ENCODE results near the gene RGS3. TPM values are rescaled to one million over a fixed set of nuclear protein-coding genes. Genes with fewer than 3 reads are reported as not detected.

The RGS3 gene
- polyA plus RNA-seq, 3 donors from 2014 or later, result 76.9 to 230 (median 90.7) TPM

- Mint-ChIP-seq H3K27ac (peak overlapping the region; percentile 76 to 96 (median 88)), H3K9me3 (peaks cover 0 to 2% (median 0%) of the 10 kb centered on the region in 6 donors), H3K27me3 (ENCODE audit: low read depth in 3 of 3) (peaks cover 0 to 11% (median 1%) of the 10 kb centered on the region in 3 donors), H3K4me1 (peaks cover 99% of the 10 kb centered on the region in 2 donors), H3K4me3 (peak overlapping the region in 3 of 5 donors; percentile 10 to 72 (median 10)), H3K36me3 (peaks cover 0 to 5% (median 0%) of the 10 kb centered on the region in 3 donors)
- no peak for DNase-seq
Measured at GRCh38 chr9:113573046-113573958, 109.8 kb downstream of the RGS3 start.

GRCh38 chr9:113573959-113574352 lies 110.4 kb downstream of the RGS3 start:
- no peak for DNase-seq
- peak overlapping the region in 4 of 5 donors; percentile 31 to 72 (median 60) for H3K4me3 Mint-ChIP-seq
- peaks cover 2 to 15% (median 3%) of the 10 kb centered on the region in 3 donors for H3K27me3 Mint-ChIP-seq (ENCODE audit: low read depth in 3 of 3)
- H3K27ac Mint-ChIP-seq, result peak overlapping the region; percentile 76 to 96 (median 90)
- H3K4me1 Mint-ChIP-seq, result peaks cover 99% of the 10 kb centered on the region in 2 donors
- H3K36me3 Mint-ChIP-seq, result peaks cover 0 to 5% (median 0%) of the 10 kb centered on the region in 3 donors
- H3K9me3 Mint-ChIP-seq, result peaks cover 0 to 2% (median 0%) of the 10 kb centered on the region in 6 donors

GRCh38 chr9:113574441-113575262 lies 111.1 kb downstream of the RGS3 start:
- H3K27ac Mint-ChIP-seq, result peak overlapping the region; percentile 76 to 96 (median 90)
- H3K4me1 Mint-ChIP-seq, result peaks cover 99% of the 10 kb centered on the region in 2 donors
- H3K9me3 Mint-ChIP-seq, result peaks cover 0 to 2% (median 0%) of the 10 kb centered on the region in 6 donors
- no peak for DNase-seq
- peaks cover 0 to 5% (median 0%) of the 10 kb centered on the region in 3 donors for H3K36me3 Mint-ChIP-seq
- H3K27me3 Mint-ChIP-seq (ENCODE audit: low read depth in 3 of 3), result peaks cover 5 to 22% (median 6%) of the 10 kb centered on the region in 3 donors
- peak overlapping the region; percentile 31 to 72 (median 60) for H3K4me3 Mint-ChIP-seq

GRCh38 chr9:113577525-113578261 lies 114.2 kb downstream of the RGS3 start:
- peaks cover 0 to 2% (median 0%) of the 10 kb centered on the region in 6 donors for H3K9me3 Mint-ChIP-seq

GRCh38 chr9:113578279-113578865 lies 114.8 kb downstream of the RGS3 start:
- Mint-ChIP-seq H3K27ac (peak overlapping the region; percentile 76 to 99 (median 96)), H3K4me3 (peak overlapping the region; percentile 76 to 91 (median 85)), H3K4me1 (peaks cover 99 to 100% of the 10 kb centered on the region in 2 donors), H3K9me3 (peaks cover 0 to 2% (median 0%) of the 10 kb centered on the region in 6 donors), H3K27me3 (ENCODE audit: low read depth in 3 of 3) (peaks cover 8 to 29% (median 17%) of the 10 kb centered on the region in 3 donors), H3K36me3 (peaks cover 0 to 12% (median 0%) of the 10 kb centered on the region in 3 donors)
- DNase-seq, result no peak

More at GRCh38 chr9:113577525-113578261, 114.2 kb downstream of the RGS3 start:
- peaks cover 0 to 5% (median 0%) of the 10 kb centered on the region in 3 donors for H3K36me3 Mint-ChIP-seq
- H3K4me1 Mint-ChIP-seq, result peaks cover 99 to 100% of the 10 kb centered on the region in 2 donors
- H3K27ac Mint-ChIP-seq, result peak overlapping the region; percentile 76 to 99 (median 96)
- no peak for DNase-seq
- peaks cover 8 to 29% (median 17%) of the 10 kb centered on the region in 3 donors for H3K27me3 Mint-ChIP-seq (ENCODE audit: low read depth in 3 of 3)
- peak overlapping the region; percentile 76 to 91 (median 85) for H3K4me3 Mint-ChIP-seq

GRCh38 chr9:113578882-113579282 lies 115.4 kb downstream of the RGS3 start:
- H3K4me3 Mint-ChIP-seq, result peak overlapping the region; percentile 76 to 91 (median 85)
- peak; percentile 90 to 95 (median 92) for DNase-seq
- H3K36me3 Mint-ChIP-seq, result peaks cover 0 to 15% (median 0%) of the 10 kb centered on the region in 3 donors
- H3K4me1 Mint-ChIP-seq, result peaks cover 97 to 98% of the 10 kb centered on the region in 2 donors
- H3K27ac Mint-ChIP-seq, result peak overlapping the region; percentile 76 to 99 (median 96)
- H3K27me3 Mint-ChIP-seq (ENCODE audit: low read depth in 3 of 3), result peaks cover 8 to 31% (median 17%) of the 10 kb centered on the region in 3 donors
- peaks cover 0 to 2% (median 0%) of the 10 kb centered on the region in 6 donors for H3K9me3 Mint-ChIP-seq

- H3K36me3 Mint-ChIP-seq, result peaks cover 0 to 11% (median 0%) of the 10 kb centered on the region in 3 donors
- H3K9me3 Mint-ChIP-seq, result peaks cover 0 to under 1% (median 0%) of the 10 kb centered on the region in 6 donors
- peak overlapping the region; percentile 76 to 91 (median 85) for H3K4me3 Mint-ChIP-seq
- peaks cover 8 to 29% (median 17%) of the 10 kb centered on the region in 3 donors for H3K27me3 Mint-ChIP-seq (ENCODE audit: low read depth in 3 of 3)
- no peak for DNase-seq
- H3K27ac Mint-ChIP-seq, result peak overlapping the region; percentile 76 to 99 (median 96)
- H3K4me1 Mint-ChIP-seq, result peaks cover 95% of the 10 kb centered on the region in 2 donors
Measured at GRCh38 chr9:113579283-113580040, 115.9 kb downstream of the RGS3 start.

- Mint-ChIP-seq H3K9me3 (no peaks in the 10 kb centered on the region), H3K4me3 (peak overlapping the region; percentile 76 to 91 (median 85))
- DNase-seq, result peak; percentile 22 to 34 (median 32)
Measured at GRCh38 chr9:113580041-113580953, 116.8 kb downstream of the RGS3 start.

GRCh38 chr9:113580954-113581311 lies 117.4 kb downstream of the RGS3 start:
- Mint-ChIP-seq H3K27me3 (ENCODE audit: low read depth in 3 of 3) (peaks cover 8 to 26% (median 17%) of the 10 kb centered on the region in 3 donors), H3K4me3 (peak overlapping the region; percentile 76 to 91 (median 85)), H3K36me3 (peaks cover 0 to 26% (median 14%) of the 10 kb centered on the region in 3 donors), H3K9me3 (no peaks in the 10 kb centered on the region), H3K27ac (peak overlapping the region; percentile 76 to 99 (median 96)), H3K4me1 (peaks cover 94 to 95% of the 10 kb centered on the region in 2 donors)
- DNase-seq, result no peak

More at GRCh38 chr9:113580041-113580953, 116.8 kb downstream of the RGS3 start:
- peaks cover 8 to 26% (median 17%) of the 10 kb centered on the region in 3 donors for H3K27me3 Mint-ChIP-seq (ENCODE audit: low read depth in 3 of 3)
- peaks cover 94 to 95% of the 10 kb centered on the region in 2 donors for H3K4me1 Mint-ChIP-seq
- peak overlapping the region; percentile 76 to 99 (median 96) for H3K27ac Mint-ChIP-seq
- H3K36me3 Mint-ChIP-seq, result peaks cover 0 to 19% (median 8%) of the 10 kb centered on the region in 3 donors

GRCh38 chr9:113581865-113582697 lies 118.6 kb downstream of the RGS3 start:
- Mint-ChIP-seq H3K4me1 (peaks cover 95% of the 10 kb centered on the region in 2 donors), H3K4me3 (peak overlapping the region; percentile 76 to 91 (median 85)), H3K27ac (peak overlapping the region; percentile 76 to 99 (median 96)), H3K36me3 (peaks cover 0 to 31% (median 17%) of the 10 kb centered on the region in 3 donors), H3K27me3 (ENCODE audit: low read depth in 3 of 3) (peaks cover 8 to 24% (median 17%) of the 10 kb centered on the region in 3 donors), H3K9me3 (no peaks in the 10 kb centered on the region)
- DNase-seq, result peak; percentile 81 to 83 (median 82)

Measured in immature natural killer cell (primary cell).